Left hindlimb (tissue), 1 donor: Measurements from ENCODE around the gene SI.
"Not testable (repeated sequence)": the region's sequence is repeated elsewhere in the genome, so short reads cannot be mapped to it uniquely, and the experiment has no call there.

Experiments
- DNase-seq: peaks from one replicate; pipeline ENCODE4 v3.0.0-alpha.2; 2018

Gene SI

DNA sequence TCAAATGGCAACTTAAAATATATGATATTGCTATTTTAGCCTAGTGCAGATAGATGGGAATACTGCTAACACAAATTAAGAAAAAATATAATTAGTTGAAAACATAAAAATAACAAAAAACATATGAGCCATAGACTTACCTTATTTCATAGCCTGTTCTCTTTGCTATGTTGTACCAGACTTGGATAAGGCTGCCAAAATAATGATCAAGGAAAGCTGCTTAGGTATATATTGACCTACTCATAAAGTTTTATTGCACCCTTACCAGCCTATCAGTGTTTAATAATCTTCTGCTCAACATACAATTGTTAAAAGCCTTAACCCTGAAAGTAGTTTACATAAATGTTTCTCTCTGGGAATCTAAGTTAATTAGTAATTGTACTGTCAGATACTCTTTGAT, at the start of gene SI:
TSS of gene SI (minus strand) at position 204 of the 400 bp plus-strand sequence. CDS start 2,484 bp downstream, outside the sequence.
- no peak for DNase-seq

DNA sequence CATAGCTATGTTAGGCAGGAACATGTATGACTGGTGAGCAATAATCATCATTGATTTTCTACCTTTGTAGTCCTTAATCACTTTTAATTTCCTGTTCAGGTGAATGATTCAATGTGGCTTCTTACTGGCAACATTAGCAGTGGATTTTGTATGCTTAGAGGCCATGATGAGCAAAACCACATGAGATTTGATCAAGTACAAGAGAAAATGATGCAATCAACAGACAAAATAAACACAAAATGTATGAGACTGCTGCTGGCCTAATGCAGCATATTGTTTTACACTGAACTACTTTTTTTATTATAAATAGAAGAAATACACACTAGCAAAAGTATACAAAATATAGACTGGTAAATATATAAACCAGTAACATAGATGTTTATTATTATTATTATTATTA, 47.5 kb upstream of the SI start:
- DNase-seq: no peak

DNA sequence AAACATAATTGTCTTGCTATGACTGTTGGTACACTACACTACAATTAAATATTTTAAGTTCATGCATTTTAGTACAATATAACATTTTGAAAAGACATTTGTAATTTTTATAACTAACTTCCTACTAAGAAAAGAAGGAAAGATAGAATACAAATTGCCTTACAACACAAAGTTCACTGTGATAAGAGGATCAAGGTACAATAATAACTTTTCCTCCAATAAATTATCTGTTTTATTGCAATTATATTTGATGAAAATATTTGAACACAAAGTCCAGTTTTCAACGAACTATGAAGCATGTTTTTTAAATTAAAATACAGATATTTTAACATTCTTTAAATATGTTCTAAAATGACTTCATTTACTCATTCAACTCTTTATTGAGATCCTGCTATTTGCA, 33.1 kb upstream of the SI start:
- DNase-seq: no peak

DNA sequence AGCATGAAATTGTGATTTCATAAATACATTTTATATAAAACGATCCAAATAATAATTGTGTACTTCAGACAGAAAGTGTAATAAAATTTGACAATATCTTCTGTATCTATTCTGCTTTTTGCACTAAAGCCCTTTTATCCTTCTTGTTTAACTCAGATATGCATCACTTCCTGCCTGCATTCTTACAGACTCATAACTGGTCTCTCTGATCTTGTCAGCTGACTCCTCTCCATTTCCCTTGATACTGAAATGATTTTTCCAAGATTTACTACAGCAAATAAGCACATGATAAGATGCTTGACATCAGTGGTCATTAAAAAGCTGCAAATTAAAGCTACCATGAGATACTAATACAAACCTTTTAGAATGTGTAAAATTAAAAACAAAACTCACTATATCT, 25.3 kb upstream of the SI start:
- DNase-seq: no peak

DNA sequence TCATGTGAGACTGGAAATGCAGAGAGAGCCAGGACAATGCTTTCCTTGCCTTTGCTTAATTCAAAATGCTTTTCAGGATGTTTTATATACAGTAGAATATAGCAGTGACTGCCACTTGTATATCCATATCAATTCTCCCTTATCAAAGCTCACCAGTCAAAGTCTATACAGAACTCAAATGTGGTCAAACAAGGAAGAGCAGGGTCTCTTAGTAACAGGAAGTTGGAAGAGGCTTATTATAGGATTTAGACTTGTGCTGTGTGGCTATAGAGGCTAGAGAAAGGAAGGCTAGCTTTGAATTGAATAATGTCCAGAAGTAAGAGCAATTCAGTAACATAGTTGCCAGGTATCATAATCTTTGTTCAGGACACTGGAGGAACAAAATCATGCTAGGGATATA, 4.4 kb upstream of the SI start:
- DNase-seq: no peak

DNA sequence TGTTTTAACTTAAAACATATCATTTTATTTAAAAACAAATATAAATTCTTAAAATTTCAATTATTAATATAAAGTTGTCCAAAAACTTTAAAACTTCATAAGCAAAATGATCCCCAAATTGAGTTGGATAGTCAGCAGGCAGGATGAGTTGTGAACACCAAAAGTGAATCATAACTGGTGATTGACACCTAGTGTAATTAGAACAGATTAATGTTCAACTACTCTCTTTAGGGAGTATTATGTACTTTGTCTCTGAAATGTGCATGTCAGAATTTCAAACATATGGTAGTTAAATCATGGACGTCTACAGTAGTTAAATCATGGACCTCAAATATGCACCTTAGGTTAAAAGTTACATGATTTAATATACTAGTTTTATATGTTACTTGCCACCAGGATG, 2.9 kb upstream of the SI start:
- no peak for DNase-seq

DNA sequence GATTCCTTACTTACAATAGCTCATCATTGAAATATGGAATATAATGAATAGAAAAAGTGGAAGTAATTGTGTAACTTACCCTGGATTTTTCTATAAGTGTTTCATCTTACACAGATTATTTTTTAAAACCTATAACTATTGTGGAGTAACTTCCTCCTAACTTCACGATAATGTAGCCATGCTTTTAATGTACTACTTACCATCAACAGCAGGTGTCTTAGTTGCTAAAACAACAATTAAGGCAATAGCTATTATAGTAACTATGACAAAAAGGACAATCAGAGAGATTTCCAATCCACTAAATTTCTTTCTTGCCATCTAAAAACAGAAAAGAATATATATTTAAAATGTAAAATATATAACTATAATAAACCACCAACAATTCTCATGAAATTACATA, 2.6 kb downstream of the SI start:
- no peak for DNase-seq

DNA sequence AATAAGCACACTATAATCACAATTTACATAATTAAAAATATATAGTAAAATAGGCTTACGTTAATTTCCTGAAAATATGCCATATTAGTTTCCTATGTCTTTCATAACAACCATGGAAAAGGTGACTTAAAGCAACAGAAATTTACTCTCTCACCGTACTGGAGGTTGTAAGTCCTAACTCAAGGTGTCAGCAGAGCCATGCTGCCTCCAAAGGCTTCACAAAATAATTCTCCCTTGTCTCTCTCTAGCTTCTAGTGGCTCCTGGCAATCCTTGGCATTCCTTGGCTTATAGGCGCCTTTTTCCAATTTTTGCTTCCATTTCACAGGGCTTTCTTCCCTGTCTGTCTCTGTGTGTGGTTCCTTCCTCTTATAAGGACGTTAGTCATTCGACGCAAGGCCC, 7.6 kb downstream of the SI start:
- DNase-seq: no peak

DNA sequence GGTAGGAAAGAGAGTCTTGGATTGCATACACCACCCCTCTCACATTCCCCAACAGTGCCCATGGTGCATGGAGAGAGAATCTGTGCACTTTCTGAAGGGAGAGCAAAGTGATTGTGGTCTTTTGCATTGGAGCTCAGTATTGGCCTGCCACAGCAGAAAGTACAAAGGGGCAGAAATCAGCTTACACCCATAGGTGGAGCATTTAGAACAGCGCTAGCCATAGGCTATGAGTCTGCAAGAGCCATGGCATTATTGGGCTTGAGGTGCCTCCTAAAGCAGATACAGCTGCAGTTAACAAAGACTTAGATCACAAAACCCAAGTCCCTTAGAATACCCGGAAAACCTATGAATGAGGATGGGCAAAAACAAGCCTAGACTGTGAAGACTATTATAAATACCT, 21.8 kb downstream of the SI start:
- no peak for DNase-seq

DNA sequence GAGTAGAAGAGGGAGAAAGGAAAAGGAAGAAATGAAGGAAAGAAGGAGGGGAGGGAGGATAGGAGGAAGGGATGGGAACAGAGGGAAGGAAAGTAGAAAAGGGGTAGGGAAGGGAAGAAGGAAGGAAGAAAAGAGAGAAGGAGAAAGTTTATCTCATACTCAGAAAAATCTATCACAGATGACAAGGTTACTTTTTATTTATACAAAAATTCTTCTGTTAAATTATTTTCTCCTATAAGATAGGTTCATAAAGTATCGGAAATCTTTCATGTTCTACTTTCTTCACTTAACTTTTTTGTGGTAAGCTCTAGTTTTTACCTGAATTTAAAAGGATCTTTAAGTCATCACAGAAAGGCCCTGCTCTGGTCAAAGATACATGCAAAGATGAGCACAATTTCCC, 38.1 kb downstream of the SI start:
- no peak for DNase-seq

DNA sequence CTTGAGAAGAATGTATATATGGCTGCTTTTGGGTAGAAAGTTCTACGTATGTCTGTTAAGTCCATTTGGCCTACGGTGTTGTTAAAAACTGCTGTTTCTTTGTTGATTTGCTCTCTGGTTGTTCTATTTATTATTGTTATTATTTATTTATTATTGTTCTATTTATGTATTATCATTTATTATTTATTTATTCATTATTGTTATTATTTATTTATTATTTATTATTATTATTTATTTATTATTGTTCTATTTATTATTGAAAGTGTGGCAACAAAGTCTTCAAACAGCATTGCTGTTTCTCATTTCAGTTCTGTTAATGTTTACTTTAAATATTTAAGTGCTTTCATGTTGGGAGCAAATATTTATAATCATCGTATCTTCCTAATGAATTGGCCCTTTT, 66.7 kb downstream of the SI start:
- no peak for DNase-seq

DNA sequence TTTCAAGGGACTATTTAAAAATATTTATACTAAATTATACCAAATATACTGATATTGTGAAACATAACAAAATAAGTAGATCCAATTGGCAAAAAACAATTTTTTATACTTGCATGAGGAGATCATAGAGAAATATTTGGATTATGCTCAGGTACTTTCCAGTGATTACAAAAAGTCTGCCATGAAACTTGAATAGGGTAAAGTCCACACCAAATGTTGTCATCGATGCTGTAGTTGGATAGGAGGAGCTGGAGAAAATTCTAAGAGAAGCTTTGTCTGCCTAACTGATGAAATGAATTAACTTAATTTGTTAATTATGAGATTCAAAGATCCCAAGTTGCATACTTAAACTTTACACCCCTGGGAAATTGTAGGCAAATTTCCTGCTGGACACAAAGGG, 93.3 kb downstream of the SI start:
- DNase-seq: no peak

DNA sequence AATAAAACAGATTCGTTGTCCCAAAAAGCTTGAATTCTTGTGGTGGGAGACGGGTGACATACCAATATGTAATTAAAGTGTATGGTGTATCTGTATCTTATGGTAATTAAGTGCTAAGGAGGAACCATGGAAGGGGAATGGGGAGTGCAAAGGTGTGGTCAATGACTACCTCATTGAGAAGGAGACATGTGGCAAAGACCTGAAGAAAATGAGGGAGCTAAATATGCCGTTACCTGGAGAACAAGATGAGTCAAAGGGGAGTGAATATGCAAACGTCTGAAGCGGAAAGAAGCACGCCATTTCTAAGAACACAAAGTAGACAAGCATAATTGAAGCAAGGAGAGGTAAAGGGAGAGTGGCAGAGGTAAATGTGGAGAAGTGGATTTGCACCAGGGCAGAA, 115.7 kb downstream of the SI start:
- DNase-seq: no peak

DNA sequence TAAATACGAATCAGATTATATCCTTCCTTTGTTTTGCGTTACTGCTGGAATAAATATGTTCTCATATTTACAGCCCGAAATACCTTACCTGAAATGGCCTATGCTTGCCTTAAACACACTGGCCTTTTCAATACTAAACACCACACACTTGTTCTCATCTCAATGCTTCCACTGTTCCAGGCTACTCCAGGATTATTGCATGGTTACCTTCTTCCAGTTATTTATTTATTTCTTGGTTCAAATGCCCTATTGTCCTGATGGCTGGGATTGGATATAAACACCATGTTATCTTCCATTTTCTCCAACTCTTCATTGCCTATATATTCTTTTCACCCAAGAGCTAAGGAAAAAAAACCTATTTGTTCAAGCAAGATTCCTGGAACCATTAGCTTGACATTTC, 125.3 kb downstream of the SI start:
- DNase-seq: no peak

DNA sequence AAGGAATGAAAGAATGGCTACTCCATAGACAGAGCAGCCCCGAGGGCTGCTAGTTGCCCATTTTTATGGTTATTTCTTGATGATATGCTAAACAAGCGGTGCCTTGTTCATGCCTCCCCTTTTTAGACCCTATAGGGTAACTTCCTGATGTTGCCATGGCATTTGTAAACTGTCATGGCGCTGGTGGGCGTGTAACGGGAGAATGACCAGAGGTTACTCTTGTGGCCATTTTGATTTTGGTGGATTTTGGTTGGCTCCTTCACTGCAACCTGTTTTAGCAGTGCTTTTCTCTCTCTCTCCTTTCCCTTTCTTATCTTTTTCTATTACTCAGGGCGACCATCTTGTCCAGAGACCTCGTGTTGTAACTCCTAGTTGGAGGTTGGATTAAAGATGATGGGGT, 126.9 kb downstream of the SI start:
- not testable (repeated sequence) for DNase-seq

DNA sequence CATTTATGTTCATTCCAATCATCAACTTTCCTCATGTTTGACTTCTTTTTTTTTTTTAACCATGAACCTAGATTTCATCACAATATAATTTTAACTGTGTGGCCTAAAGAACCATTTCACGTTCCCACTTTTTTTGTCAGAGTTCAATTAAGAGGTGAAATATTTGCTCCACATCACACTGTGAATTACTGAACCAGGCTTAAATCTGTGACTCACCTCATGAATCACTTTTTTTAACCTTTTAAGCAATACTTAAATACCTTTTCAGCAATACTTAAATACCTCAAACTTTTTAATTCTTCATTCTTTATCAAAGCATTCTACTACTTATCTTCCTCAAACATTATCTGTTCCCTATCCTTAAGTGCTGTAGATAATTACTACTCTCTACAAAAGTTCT, 137.6 kb downstream of the SI start:
- no peak for DNase-seq

DNA sequence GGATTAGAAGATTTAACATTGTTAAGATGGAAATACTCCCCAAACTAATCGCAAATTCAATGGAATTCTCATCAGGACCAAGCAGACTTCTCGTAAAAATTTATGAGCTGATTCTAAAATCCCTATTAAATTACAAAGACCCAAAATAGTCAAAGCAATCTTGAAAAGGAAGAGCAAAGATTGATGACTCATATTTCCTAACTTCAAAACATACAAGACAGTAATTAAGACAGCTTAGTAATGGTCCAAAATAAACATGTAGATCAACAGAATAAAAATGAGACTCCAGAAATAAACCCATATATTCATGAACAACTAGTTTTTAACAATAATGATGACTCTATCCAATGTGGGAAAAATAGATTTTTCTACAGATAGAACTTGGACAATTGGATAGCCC, 148.7 kb downstream of the SI start:
- DNase-seq: no peak
